NCI-H128 (cell line): ENCODE data around the gene FBN1.

Source experiments
- DNase-seq: peaks from one replicate; lab custom pipeline; 2025; ENCODE audit not compliant: unreplicated experiment; lab: John Stamatoyannopoulos, UW

FBN1 gene

GRCh38 chr15:48522123-48522522, 123.4 kb downstream of the FBN1 start:
- no peak for DNase-seq

GRCh38 chr15:48520376-48521155, 124.9 kb downstream of the FBN1 start:
- DNase-seq: no peak

- DNase-seq: no peak
These were observed 129.4 kb downstream of the FBN1 start for GRCh38 chr15:48516121-48516520.

GRCh38 chr15:48515500-48515899, 130.0 kb downstream of the FBN1 start:
- no peak for DNase-seq

GRCh38 chr15:48514103-48514816, 131.2 kb downstream of the FBN1 start:
- no peak for DNase-seq

DNA sequence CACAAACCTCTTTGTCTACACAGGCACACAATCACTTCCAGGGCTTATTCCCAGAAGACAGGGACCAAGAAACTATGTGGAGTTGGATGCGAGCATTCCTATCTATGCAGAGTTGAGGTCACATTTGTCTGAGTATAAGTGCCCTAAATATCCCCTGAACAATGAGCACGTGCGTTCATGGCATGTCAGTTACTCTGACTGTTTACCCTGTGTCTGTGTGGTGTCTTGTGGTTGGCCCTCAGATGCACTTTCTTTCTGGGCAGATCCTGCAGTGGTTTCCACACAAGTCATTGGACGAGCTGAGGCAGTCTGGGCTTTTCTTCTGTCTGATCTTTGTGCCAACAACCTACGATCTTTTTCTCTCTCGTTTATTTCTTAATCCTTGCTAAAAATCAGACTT, 134.5 kb downstream of the FBN1 start:
- DNase-seq: no peak

GRCh38 chr15:48507416-48508065, 138.0 kb downstream of the FBN1 start:
- DNase-seq: no peak

- DNase-seq: no peak
These were observed 140.4 kb downstream of the FBN1 start for GRCh38 chr15:48505067-48505466.

DNA sequence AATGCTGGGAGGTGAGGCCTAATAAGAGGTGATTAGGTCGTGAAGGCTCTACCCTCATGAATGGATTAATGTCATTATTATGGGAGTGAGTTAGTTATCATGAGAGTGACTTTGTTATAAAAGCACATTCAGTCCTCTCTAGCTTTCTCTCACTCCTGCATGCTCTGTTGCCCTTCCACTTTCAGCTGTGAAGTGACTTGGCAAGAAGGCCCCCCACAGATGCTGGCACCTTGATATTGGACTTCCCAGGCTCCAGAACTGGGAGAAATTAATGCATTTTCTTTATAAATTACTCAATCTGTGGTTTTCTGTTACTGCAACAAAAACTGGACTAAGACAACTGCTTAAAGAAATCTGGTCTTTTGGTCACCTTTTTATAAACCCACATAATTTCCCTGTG, 144.3 kb downstream of the FBN1 start:
- no peak for DNase-seq

DNA sequence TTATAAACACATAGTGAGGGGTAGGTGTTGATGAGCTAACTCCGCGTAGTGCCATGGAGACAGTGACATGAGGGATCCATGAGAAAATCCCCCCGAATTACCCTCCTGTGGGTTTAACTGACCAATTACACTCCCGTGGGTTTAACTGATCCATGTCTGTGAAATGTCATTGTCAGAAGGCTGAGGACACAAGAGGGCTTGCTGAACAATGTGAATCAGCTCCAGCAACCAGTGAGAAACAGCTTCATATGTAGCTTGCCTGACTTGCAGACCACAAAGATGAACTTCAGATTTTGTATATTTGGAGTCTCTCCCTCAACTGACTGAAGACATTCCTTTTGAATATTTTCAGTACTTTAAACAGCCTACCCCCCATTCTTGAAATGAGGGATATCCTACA, 144.9 kb downstream of the FBN1 start:
- no peak for DNase-seq

DNA sequence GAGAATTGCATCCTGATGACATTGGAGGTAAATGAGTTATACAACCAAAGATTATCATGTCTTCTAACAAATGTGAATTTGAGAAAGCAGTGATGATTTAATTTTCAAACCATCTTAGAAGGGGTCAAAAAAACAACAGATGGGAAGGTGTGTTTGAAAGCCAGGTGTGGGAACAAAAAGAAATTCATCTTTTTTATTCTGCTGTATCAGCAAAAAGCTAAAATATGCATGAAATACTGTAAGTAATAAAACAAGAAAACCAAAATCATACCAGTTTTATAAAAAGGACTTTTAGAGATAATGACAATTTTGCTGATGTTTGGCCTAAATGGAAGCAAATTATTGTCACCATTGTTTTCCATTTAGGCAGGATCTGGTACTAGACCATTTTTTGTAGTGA, 145.5 kb downstream of the FBN1 start:
- DNase-seq: no peak

DNA sequence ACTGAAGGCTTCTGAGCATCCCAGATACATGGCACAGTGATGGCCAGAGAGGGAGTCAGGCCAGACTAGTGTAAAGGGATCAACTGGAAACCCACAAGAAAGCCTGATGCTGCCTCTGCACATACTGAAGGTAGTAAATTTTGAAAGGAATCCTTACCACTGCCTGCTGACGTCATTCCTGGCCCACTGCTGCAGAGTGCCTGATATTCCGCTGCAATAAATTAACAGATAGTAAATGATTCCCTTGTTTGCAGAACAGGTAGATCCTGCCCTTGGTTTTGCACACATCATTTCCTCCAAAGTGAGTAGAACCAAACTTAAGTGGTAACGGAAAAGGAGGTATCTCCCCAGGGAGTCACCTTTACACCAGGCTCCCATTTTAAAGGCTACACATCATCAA, 146.7 kb downstream of the FBN1 start:
- no peak for DNase-seq

- DNase-seq: no peak
These were observed 150.9 kb downstream of the FBN1 start for GRCh38 chr15:48494631-48495030.

GRCh38 chr15:48493763-48494225, 151.7 kb downstream of the FBN1 start:
- no peak for DNase-seq

DNA sequence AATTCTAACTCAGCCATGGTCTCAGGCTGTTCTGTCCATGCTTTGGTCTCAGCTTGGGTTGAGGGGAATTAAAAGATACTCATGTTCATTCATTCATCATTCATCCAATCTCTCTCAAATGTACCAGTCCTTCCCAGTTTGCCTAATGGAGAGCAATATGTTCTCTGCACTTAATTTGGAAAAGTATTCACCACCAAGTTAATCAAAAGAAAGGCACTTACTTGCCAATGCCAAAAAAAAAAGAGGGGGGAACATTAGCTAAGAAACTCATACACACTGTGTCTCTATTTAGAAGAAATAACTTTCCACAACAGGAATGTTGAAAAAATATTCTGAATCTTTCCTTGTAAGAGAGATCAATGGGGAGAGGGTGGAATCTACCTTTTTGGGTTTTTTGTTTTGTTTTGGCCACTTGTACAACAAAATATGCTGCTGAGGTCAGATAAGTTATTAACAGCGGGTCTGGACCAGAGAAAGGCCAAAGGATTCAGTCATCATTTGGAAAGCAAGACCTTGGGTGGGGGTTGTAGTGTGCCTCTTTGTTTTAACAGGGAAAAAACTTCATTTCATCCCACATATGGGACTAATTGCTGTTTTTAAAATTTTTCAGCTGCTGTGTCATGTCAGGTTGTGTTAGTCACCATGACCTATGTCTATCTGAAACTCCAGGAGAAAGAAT, 152.3 kb downstream of the FBN1 start:
- no peak for DNase-seq

- no peak for DNase-seq
These were observed 159.3 kb downstream of the FBN1 start for GRCh38 chr15:48486228-48486627.

DNA sequence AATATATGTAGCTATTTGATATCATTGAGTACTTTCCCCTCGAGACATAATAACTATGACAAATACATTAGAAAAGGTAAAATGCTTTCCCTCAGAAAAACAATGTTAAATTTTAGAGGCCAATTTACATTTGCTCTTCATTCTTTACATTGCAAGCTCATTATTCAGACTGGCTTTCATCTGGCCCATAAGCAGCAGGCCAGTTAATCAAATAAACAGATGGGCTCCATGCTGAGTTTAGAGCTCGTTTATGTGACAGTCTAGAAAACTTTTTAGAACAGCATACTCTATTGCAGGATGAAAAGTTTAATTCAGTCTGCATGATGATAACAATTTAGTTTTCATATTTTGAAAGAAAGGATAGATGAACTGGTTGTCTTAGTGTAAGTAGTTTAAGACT, 163.7 kb downstream of the FBN1 start:
- DNase-seq: no peak

- no peak for DNase-seq
These were observed 165.8 kb downstream of the FBN1 start for GRCh38 chr15:48479751-48480150.

- no peak for DNase-seq
These were observed 166.9 kb downstream of the FBN1 start for GRCh38 chr15:48478581-48478980.

DNA sequence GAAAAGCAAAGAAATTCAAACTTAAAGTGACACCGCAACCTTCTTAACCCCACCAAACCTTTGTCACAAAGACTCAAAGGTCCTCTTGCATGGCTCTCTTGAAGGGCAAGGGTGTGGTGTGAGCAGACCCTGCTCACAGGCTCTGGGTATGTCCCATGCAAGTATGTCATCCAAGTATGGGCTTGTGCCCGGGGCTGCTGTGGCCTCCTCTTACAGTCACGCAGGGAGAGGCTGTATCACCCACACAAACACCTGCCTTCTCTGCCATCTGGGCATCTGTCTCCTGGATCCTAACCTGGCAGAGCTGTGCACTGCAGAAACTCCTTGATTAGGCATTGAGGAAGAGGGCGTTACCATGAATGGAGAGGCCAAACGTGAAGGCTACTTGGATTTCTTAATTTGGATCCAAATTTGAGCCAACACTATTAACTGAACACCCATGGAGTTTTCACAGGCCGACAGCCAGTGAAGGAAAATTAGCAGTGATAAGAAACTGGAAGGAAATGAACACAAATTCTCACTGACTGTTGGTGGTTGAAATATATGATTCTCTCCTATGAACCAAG, 167.6 kb downstream of the FBN1 start:
- no peak for DNase-seq
